RWPE2 (cell line): ENCODE results near the gene SSBP1.

Experiments
- ATAC-seq: fragments of 200-7000 bp; cut with Tn5 transposase; 3 replicates; pipeline ENCODE4 v1.9.1; 2021; ENCODE audit warnings: low read depth
- DNase-seq: peaks from one replicate; pipeline ENCODE4 v3.0.0-alpha.2; 2020; ENCODE audit warnings: low spot score
- H3K27ac ChIP-seq: fragments of 450-650 bp; 2 replicates; pipeline ENCODE4 v1.5.1; 2017; ENCODE audit warnings: mild to moderate bottlenecking; ENCODE audit not compliant: poor library complexity, severe bottlenecking
- H3K27me3 ChIP-seq: fragments of 250-450 bp; sonication (Bioruptor Pico); 2 replicates; pipeline ENCODE4 v1.5.1; 2021; ENCODE audit warnings: mild to moderate bottlenecking, moderate library complexity; ENCODE audit not compliant: insufficient read depth, poor library complexity, severe bottlenecking
- H3K36me3 ChIP-seq: fragments of 250-450 bp; sonication (Bioruptor Pico); 2 replicates; pipeline ENCODE4 v1.5.1; 2020; ENCODE audit warnings: low read depth, mild to moderate bottlenecking, moderate library complexity
- H3K4me1 ChIP-seq: fragments of 250-450 bp; sonication (Bioruptor Pico); 2 replicates; pipeline ENCODE4 v1.5.1; 2021; ENCODE audit warnings: mild to moderate bottlenecking, moderate library complexity; ENCODE audit not compliant: insufficient read depth, poor library complexity, severe bottlenecking
- H3K4me3 ChIP-seq: fragments of 250-450 bp; sonication (Bioruptor Pico); 2 replicates; pipeline ENCODE4 v1.5.1; 2021; ENCODE audit warnings: mild to moderate bottlenecking, moderate library complexity; ENCODE audit not compliant: severe bottlenecking
- H3K9me3 ChIP-seq: fragments of 250-450 bp; sonication (Bioruptor Pico); 2 replicates; pipeline ENCODE4 v1.5.1; 2021; ENCODE audit warnings: mild to moderate bottlenecking, moderate library complexity; ENCODE audit not compliant: severe bottlenecking
- TF ChIP-seq, protein P1 (sequence below): fragments of 450-650 bp; IDR thresholded peaks from one replicate; pipeline ENCODE4 v1.5.1; 2017; ENCODE audit warnings: mild to moderate bottlenecking, moderate library complexity; ENCODE audit not compliant: poor library complexity, severe bottlenecking

SSBP1 gene

GRCh38 chr7:141695803-141696289 is 42.3 kb upstream of the SSBP1 start:
- H3K9me3 ChIP-seq = no peaks in the 10 kb centered on the region
- H3K27ac ChIP-seq = no peak overlapping the region
- H3K4me1 ChIP-seq = peaks cover 11% of the 10 kb centered on the region
- H3K36me3 ChIP-seq = no peaks in the 10 kb centered on the region
- DNase-seq (no peak), ATAC-seq (0 out of 3 replicates have a peak, but pooled peaks have one; percentile 9)
- H3K27me3 ChIP-seq = no peaks in the 10 kb centered on the region
- TF ChIP-seq, protein P1, sequence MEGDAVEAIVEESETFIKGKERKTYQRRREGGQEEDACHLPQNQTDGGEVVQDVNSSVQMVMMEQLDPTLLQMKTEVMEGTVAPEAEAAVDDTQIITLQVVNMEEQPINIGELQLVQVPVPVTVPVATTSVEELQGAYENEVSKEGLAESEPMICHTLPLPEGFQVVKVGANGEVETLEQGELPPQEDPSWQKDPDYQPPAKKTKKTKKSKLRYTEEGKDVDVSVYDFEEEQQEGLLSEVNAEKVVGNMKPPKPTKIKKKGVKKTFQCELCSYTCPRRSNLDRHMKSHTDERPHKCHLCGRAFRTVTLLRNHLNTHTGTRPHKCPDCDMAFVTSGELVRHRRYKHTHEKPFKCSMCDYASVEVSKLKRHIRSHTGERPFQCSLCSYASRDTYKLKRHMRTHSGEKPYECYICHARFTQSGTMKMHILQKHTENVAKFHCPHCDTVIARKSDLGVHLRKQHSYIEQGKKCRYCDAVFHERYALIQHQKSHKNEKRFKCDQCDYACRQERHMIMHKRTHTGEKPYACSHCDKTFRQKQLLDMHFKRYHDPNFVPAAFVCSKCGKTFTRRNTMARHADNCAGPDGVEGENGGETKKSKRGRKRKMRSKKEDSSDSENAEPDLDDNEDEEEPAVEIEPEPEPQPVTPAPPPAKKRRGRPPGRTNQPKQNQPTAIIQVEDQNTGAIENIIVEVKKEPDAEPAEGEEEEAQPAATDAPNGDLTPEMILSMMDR = no peak
- H3K4me3 ChIP-seq = no peak overlapping the region

DNA sequence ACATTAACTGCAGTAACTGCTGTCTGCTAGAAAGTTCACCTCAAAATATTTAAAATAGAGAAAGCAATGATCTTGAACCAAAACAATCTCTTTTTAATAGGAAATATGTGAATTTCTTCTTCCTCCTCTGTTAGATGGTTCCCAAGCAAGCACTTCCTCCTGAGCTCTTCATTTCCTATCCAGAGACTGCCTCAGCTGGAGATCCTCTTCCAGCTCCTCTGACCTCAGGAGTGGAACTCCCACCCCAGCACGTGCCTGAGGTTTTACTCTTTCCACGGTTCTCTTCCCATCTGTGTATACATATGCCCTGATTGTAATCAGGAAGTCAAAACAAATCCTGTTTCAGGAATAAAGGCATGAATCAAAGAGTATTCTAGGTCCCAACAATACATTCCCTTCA is 41.8 kb upstream of the SSBP1 start:
- Histone ChIP-seq H3K27ac (no peak overlapping the region), H3K4me3 (no peak overlapping the region), H3K36me3 (no peaks in the 10 kb centered on the region), H3K4me1 (peaks cover 13% of the 10 kb centered on the region), H3K9me3 (no peaks in the 10 kb centered on the region), H3K27me3 (no peaks in the 10 kb centered on the region)
- no peak for ATAC-seq
- TF ChIP-seq, protein P1 = no peak
- no peak for DNase-seq

DNA sequence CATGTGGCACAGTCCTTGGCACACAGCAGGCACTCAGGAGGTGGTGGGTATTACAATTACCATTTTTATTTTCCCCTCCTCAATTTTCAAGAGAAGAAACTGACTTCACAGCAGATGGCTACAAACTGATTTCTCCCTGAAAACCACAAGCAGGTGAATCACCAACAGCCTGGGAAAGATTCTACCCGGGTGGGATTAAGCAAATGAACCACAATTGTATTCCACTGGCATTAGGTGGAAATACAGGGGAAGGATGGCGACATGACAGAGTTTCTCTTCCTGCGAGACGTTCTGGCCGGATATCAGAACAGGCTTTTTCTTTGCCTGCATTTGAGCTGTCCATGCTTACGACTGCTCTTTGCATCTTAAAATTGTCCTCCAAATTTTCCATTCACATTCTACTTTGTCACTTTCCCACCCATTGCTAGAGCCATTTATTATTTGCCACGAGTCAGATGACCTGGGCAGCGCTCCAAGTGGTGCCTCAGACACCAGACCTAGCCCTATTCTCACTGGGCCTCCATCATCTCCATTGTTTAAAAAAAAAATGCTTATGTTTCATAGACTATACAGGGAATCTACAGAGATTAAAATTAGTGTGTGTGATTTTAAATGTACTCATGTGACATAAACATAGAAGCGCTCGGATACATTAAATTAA is 40.8 kb upstream of the SSBP1 start:
- Histone ChIP-seq H3K4me3 (no peak overlapping the region), H3K27me3 (no peaks in the 10 kb centered on the region), H3K9me3 (no peaks in the 10 kb centered on the region), H3K27ac (no peak overlapping the region), H3K36me3 (no peaks in the 10 kb centered on the region), H3K4me1 (peaks cover 13% of the 10 kb centered on the region)
- TF ChIP-seq, protein P1 = no peak
- DNase-seq (no peak), ATAC-seq (peak; percentile 58)

- H3K4me1 ChIP-seq = peaks cover 13% of the 10 kb centered on the region
- no peaks in the 10 kb centered on the region for H3K36me3 ChIP-seq
- H3K27me3 ChIP-seq = no peaks in the 10 kb centered on the region
- no peak overlapping the region for H3K4me3 ChIP-seq
- ATAC-seq (no peak), DNase-seq (no peak)
- H3K27ac ChIP-seq = no peak overlapping the region
- TF ChIP-seq, protein P1 = no peak
- no peaks in the 10 kb centered on the region for H3K9me3 ChIP-seq
Measured at GRCh38 chr7:141698247-141699015, 39.7 kb upstream of the SSBP1 start.
